Bronchial epithelial cell (primary cell): ENCODE measurements around the gene CACNA1G. TPM values are rescaled to one million over a fixed set of nuclear protein-coding genes. Genes with fewer than 3 reads are reported as not detected.

Experiments
- DNase-seq: peaks from one replicate; pipeline ENCODE4 v3.0.0-alpha.2; 2010; ENCODE audit warnings: low read depth
- FAIRE-seq: peaks from 2 replicates; lab custom pipeline; 2011; peaks lifted over from hg19 to GRCh38; lab: Jason Lieb, UNC
- H3K27me3 ChIP-seq: 2 replicates; pipeline ENCODE4 v1.5.1; 2011; ENCODE audit warnings: low read length; ENCODE audit not compliant: control insufficient read depth, insufficient read depth
- H3K36me3 ChIP-seq: 2 replicates; pipeline ENCODE4 v1.5.1; 2011; ENCODE audit warnings: low read length; ENCODE audit not compliant: control insufficient read depth, insufficient read depth
- H3K4me3 ChIP-seq: 2 replicates; pipeline ENCODE4 v1.5.1; 2011; ENCODE audit warnings: mild to moderate bottlenecking, low read depth, low read length, control low read depth
- CTCF ChIP-seq: IDR thresholded peaks from 2 replicates; pipeline ENCODE4 v1.5.1; 2011; ENCODE audit warnings: mild to moderate bottlenecking, moderate library complexity, low read length, control low read depth, inconsistent platforms; ENCODE audit not compliant: insufficient read depth, severe bottlenecking
- total RNA-seq: library from RNA; depleted of rRNA; stranded (reverse); fragments of >200 nt; gene quantifications from 2 replicates; pipeline ENCODE4 v1.2.1, GENCODE V29; 2014

Gene CACNA1G
- total RNA-seq, 1 donor from 2014 or later: not detected

- no peaks in the 10 kb centered on the region for H3K36me3 ChIP-seq
- DNase-seq: no peak
- H3K27me3 ChIP-seq: peaks cover 9% of the 10 kb centered on the region
- FAIRE-seq: no peak
- TF ChIP-seq CTCF: no peak
- no peak overlapping the region for H3K4me3 ChIP-seq
These were observed 64.7 kb downstream of the CACNA1G start for GRCh38 chr17:50625032-50625871.

GRCh38 chr17:50626037-50626574, 65.6 kb downstream of the CACNA1G start:
- peak; percentile 88 for TF ChIP-seq CTCF
- Histone ChIP-seq H3K4me3 (no peak overlapping the region), H3K27me3 (peaks cover 9% of the 10 kb centered on the region), H3K36me3 (no peaks in the 10 kb centered on the region)
- DNase-seq (peak; percentile 47), FAIRE-seq (no peak)

GRCh38 chr17:50627036-50627781, 66.7 kb downstream of the CACNA1G start:
- FAIRE-seq (no peak), DNase-seq (no peak)
- TF ChIP-seq CTCF: no peak
- Histone ChIP-seq H3K36me3 (no peaks in the 10 kb centered on the region), H3K27me3 (peaks cover 4% of the 10 kb centered on the region), H3K4me3 (no peak overlapping the region)

- TF ChIP-seq CTCF: no peak
- no peaks in the 10 kb centered on the region for H3K36me3 ChIP-seq
- peaks cover 4% of the 10 kb centered on the region for H3K27me3 ChIP-seq
- no peak overlapping the region for H3K4me3 ChIP-seq
- DNase-seq (no peak), FAIRE-seq (no peak)
These were observed 67.5 kb downstream of the CACNA1G start for GRCh38 chr17:50627782-50628601.

GRCh38 chr17:50629902-50630301, 69.4 kb downstream of the CACNA1G start:
- no peak for TF ChIP-seq CTCF
- no peak for FAIRE-seq
- H3K4me3 ChIP-seq: no peak overlapping the region
- H3K27me3 ChIP-seq: peaks cover 4% of the 10 kb centered on the region
- H3K36me3 ChIP-seq: no peaks in the 10 kb centered on the region
- DNase-seq: no peak
